PC-9 (cell line): ENCODE measurements around the gene MORC2. TPM values are rescaled to one million over a fixed set of nuclear protein-coding genes. Genes with fewer than 3 reads are reported as not detected.

ENCODE experiments used
- BruUV-seq: library from RNA; stranded (reverse); fragments of 400-500 nt; replicated peaks from 2 replicates; lab custom pipeline; 2021; lab: Mats Ljungman, UMichigan
- CTCF ChIA-PET: fragments of 300-600 bp; sonication (Branson Sonifier 250); formaldehyde crosslinking; loops from one replicate; lab custom pipeline; 2022; ENCODE audit warnings: antibody characterized with exemption; lab: Charles Lee
- POLR2A ChIA-PET: fragments of 300-600 bp; sonication (Branson Sonifier 250); formaldehyde crosslinking; loops from one replicate; lab custom pipeline; 2022; ENCODE audit warnings: antibody characterized with exemption; ENCODE audit not compliant: unreplicated experiment; lab: Charles Lee
- DNase-seq, 2 experiments: peaks; one replicate each; pipeline versions ENCODE4 v3.0.0 to v3.0.0-alpha.2; 2015 to 2022; ENCODE audit warnings: mixed read lengths in 1 of 2
- H2AFZ ChIP-seq: fragments of 200-600 bp; sonication (generic); 2 replicates; pipeline ENCODE4 v1.8.1; 2017; ENCODE audit warnings: antibody characterized with exemption
- H3F3A ChIP-seq: fragments of 200-600 bp; sonication (generic); 2 replicates; pipeline ENCODE4 v1.8.1; 2017; ENCODE audit warnings: antibody characterized with exemption, mild to moderate bottlenecking, low read depth; ENCODE audit not compliant: insufficient read depth
- H3K27ac ChIP-seq: fragments of 200-600 bp; sonication (generic); 2 replicates; pipeline ENCODE4 v1.6.1; 2016; ENCODE audit warnings: mixed run types
- H3K27me3 ChIP-seq: fragments of 200-600 bp; sonication (generic); 2 replicates; pipeline ENCODE4 v1.6.1; 2016; ENCODE audit warnings: low read depth, mixed run types; ENCODE audit not compliant: insufficient read depth
- H3K36me3 ChIP-seq: fragments of 200-600 bp; sonication (generic); 2 replicates; pipeline ENCODE4 v1.6.1; 2016; ENCODE audit warnings: low read depth, mixed run types
- H3K4me1 ChIP-seq: fragments of 200-600 bp; sonication (generic); replicated peaks from 2 replicates; pipeline ENCODE4 v1.6.1; 2016; ENCODE audit warnings: mixed run types; ENCODE audit not compliant: insufficient read depth
- H3K4me2 ChIP-seq: fragments of 200-600 bp; sonication (generic); 2 replicates; pipeline ENCODE4 v1.6.1; 2017; ENCODE audit warnings: mixed run types
- H3K4me3 ChIP-seq: fragments of 200-600 bp; sonication (generic); 2 replicates; pipeline ENCODE4 v1.6.1; 2016; ENCODE audit warnings: mixed run types
- H3K79me2 ChIP-seq: fragments of 200-600 bp; sonication (generic); 2 replicates; pipeline ENCODE4 v1.6.1; 2017; ENCODE audit warnings: low read depth, mixed run types
- H3K9me2 ChIP-seq: fragments of 200-600 bp; sonication (generic); 2 replicates; pipeline ENCODE4 v1.8.1; 2017; ENCODE audit warnings: mild to moderate bottlenecking; ENCODE audit not compliant: insufficient read depth
- H3K9me3 ChIP-seq: fragments of 200-600 bp; sonication (generic); 2 replicates; pipeline ENCODE4 v1.8.1; 2016; ENCODE audit warnings: low read depth; ENCODE audit not compliant: insufficient read depth
- H4K20me1 ChIP-seq: fragments of 200-600 bp; sonication (generic); 2 replicates; pipeline ENCODE4 v1.8.1; 2017; ENCODE audit not compliant: insufficient read depth
- EZH2 ChIP-seq: fragments of 200-600 bp; sonication (generic); IDR thresholded peaks from 2 replicates; pipeline ENCODE4 v1.8.0; 2017; ENCODE audit warnings: antibody characterized with exemption, low read depth
- intact Hi-C: fragments of 100-400 bp; cut with micrococcal nuclease; formaldehyde crosslinking; loops from one replicate; pipeline ENCODE4 v1.10.0; 2022; ENCODE audit not compliant: unreplicated experiment
- total RNA-seq: library from RNA; stranded (reverse); gene quantifications from 2 replicates; pipeline ENCODE4 v1.2.3, GENCODE V29; 2021
- TF ChIP-seq, protein P1 (sequence below): fragments of 200-600 bp; sonication (generic); conservative IDR thresholded peaks from 2 replicates; pipeline ENCODE4 v1.6.1; 2017; ENCODE audit warnings: mixed run types, antibody characterized with exemption, mild to moderate bottlenecking, moderate library complexity

Gene MORC2
- total RNA-seq, 1 experiment from 2014 or later, result 39.8 TPM

DNA sequence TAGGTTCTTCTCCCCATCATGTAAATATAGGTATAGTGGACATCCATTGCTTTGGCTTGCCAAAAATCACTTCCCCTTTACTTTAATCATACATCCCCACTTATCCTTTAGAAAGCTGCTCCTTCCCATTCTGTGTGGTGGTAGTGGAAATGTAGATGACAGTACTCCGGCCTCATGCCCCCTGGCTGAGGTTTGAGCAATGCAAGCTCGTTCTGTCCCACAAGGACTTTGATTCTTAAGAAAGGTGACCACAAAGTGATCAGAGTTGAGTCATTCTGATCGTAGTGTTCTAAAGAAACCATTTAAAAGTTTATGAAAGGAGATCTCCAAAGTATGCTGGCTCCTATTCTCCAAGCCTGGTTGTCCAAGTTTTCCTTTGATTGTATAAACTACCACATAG is 11.4 kb upstream of the MORC2 start:
- H3K9me3 ChIP-seq, result peaks cover 48% of the 10 kb centered on the region
- H3K27ac ChIP-seq, result no peak overlapping the region
- intact Hi-C loops, result no loop called here
- ChIA-PET CTCF (no interaction called here), POLR2A (no interaction called here)
- no peaks in the 10 kb centered on the region for H3K27me3 ChIP-seq
- H3K36me3 ChIP-seq, result peaks cover 18% of the 10 kb centered on the region
- H3K79me2 ChIP-seq, result peaks cover 15% of the 10 kb centered on the region
- no peaks in the 10 kb centered on the region for H3K9me2 ChIP-seq
- no peak for TF ChIP-seq EZH2
- TF ChIP-seq, protein P1, sequence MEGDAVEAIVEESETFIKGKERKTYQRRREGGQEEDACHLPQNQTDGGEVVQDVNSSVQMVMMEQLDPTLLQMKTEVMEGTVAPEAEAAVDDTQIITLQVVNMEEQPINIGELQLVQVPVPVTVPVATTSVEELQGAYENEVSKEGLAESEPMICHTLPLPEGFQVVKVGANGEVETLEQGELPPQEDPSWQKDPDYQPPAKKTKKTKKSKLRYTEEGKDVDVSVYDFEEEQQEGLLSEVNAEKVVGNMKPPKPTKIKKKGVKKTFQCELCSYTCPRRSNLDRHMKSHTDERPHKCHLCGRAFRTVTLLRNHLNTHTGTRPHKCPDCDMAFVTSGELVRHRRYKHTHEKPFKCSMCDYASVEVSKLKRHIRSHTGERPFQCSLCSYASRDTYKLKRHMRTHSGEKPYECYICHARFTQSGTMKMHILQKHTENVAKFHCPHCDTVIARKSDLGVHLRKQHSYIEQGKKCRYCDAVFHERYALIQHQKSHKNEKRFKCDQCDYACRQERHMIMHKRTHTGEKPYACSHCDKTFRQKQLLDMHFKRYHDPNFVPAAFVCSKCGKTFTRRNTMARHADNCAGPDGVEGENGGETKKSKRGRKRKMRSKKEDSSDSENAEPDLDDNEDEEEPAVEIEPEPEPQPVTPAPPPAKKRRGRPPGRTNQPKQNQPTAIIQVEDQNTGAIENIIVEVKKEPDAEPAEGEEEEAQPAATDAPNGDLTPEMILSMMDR, result no peak
- H3K4me3 ChIP-seq, result no peak overlapping the region
- no peaks in the 10 kb centered on the region for H4K20me1 ChIP-seq
- no peaks in the 10 kb centered on the region for H3K4me1 ChIP-seq
- no peak for DNase-seq
- BruUV-seq, result no TSS peak
- peaks cover 14% of the 10 kb centered on the region; the same call in 1 of the 2 replicates for H3F3A ChIP-seq
- no peak overlapping the region for H2AFZ ChIP-seq
- no peak overlapping the region for H3K4me2 ChIP-seq

DNA sequence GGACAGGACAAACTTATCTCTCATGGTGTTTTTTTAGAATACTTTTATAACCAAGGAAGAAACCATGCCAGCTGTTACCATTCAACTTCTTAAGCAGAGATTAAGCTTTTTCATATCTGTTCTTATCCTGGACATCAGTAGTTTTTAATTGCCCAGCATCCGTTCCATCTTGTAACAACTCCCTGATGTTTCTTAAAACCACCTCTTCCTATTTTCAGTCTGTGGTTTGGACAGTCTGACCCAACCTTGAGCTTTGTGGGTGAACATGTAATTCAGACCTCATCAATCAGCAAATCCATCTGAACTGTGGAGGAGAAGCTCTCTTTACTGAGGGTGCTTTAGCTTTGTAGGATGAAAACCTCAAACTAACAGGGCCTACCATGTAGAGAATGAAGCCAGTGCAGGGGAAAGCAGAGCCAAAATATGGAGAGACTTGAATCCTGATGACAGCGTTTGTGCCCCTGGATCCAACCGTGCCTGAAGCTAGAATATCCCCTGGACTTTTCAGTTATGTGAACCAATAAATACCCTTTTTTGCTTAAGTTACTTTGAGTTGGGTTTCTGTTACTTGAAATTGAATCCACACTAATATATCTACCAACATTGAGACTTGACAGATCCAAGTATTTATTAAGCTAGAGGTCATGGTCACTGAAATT is 9.9 kb upstream of the MORC2 start:
- H3K9me2 ChIP-seq, result no peaks in the 10 kb centered on the region
- no peaks in the 10 kb centered on the region for H3K4me1 ChIP-seq
- no peak overlapping the region for H3K4me3 ChIP-seq
- DNase-seq, result no peak
- no peaks in the 10 kb centered on the region for H4K20me1 ChIP-seq
- TF ChIP-seq EZH2, result no peak
- H3K4me2 ChIP-seq, result no peak overlapping the region
- peaks cover 63% of the 10 kb centered on the region for H3K9me3 ChIP-seq
- H3K27me3 ChIP-seq, result no peaks in the 10 kb centered on the region
- no TSS peak for BruUV-seq
- peaks cover 30% of the 10 kb centered on the region for H3K79me2 ChIP-seq
- no peak overlapping the region for H3K27ac ChIP-seq
- H3F3A ChIP-seq, result peaks cover 14% of the 10 kb centered on the region; the same call in 1 of the 2 replicates
- intact Hi-C loops, result no loop called here
- ChIA-PET POLR2A (no interaction called here), CTCF (interaction anchor here (0.6 kb wide), 2 partner anchors 243 to 708 kb away, joined by 3 read pairs; no protein-coding TSS in a partner anchor)
- H3K36me3 ChIP-seq, result peaks cover 33% of the 10 kb centered on the region
- no peak overlapping the region for H2AFZ ChIP-seq

DNA sequence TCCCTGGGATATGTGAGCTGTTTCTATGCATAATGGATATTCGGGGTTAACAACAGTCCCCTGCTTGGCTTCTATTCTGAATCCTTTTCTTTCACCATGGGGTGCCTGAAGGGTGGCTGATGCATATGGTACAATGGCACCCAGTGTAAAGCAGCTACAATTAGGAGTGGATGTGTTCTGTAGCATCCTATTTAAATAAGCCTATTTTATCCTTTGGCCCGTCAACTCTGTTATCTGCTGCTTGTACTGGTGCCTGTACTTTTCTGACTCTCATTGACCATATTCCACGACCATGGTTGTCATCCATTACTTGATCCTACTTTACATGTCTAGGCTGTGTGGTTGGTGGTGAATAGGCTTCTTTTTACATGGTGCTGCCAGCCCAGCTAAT is 1.8 kb upstream of the MORC2 start:
- H3K36me3 ChIP-seq, result peaks cover 75% of the 10 kb centered on the region

More for the DNA sequence above, 1.8 kb upstream of the MORC2 start:
- H3K9me3 ChIP-seq, result peaks cover 64% of the 10 kb centered on the region
- ChIA-PET POLR2A (interaction anchor here (0.5 kb wide), 1 partner anchor 305 kb away, joined by 3 read pairs; no protein-coding TSS in a partner anchor), CTCF (no interaction called here)
- TF ChIP-seq EZH2, result no peak
- TF ChIP-seq, protein P1, result no peak
- H3K27me3 ChIP-seq, result no peaks in the 10 kb centered on the region
- no peaks in the 10 kb centered on the region; the same call in 1 of the 2 replicates for H3F3A ChIP-seq
- peaks cover 93% of the 10 kb centered on the region for H3K79me2 ChIP-seq
- DNase-seq, result no peak
- no TSS peak for BruUV-seq
- H4K20me1 ChIP-seq, result no peaks in the 10 kb centered on the region
- peaks cover 31% of the 10 kb centered on the region; the same call in 1 of the 2 replicates for H3K4me1 ChIP-seq
- intact Hi-C loops, result no loop called here
- H3K4me3 ChIP-seq, result peak overlapping the region; percentile 89
- H2AFZ ChIP-seq, result no peak overlapping the region
- no peak overlapping the region for H3K27ac ChIP-seq
- peak overlapping the region; percentile 88 for H3K4me2 ChIP-seq
- H3K9me2 ChIP-seq, result no peaks in the 10 kb centered on the region
